HG03439 (cell line): ENCODE results near the gene EDN1.

Experiments
- ATAC-seq: cut with Tn5 transposase; IDR thresholded peaks from one replicate; pipeline ENCODE4 v1.9.1; 2021; ENCODE audit warnings: mild to moderate bottlenecking, moderate library complexity; ENCODE audit not compliant: unreplicated experiment

Gene EDN1

GRCh38 chr6:12269110-12269509 is 21.1 kb upstream of the EDN1 start:
- no peak for ATAC-seq

GRCh38 chr6:12270551-12271230 is 19.5 kb upstream of the EDN1 start:
- ATAC-seq: no peak

- ATAC-seq: no peak
Observed at GRCh38 chr6:12271594-12271993, 18.6 kb upstream of the EDN1 start.

GRCh38 chr6:12271997-12272396 is 18.2 kb upstream of the EDN1 start:
- ATAC-seq: no peak

DNA sequence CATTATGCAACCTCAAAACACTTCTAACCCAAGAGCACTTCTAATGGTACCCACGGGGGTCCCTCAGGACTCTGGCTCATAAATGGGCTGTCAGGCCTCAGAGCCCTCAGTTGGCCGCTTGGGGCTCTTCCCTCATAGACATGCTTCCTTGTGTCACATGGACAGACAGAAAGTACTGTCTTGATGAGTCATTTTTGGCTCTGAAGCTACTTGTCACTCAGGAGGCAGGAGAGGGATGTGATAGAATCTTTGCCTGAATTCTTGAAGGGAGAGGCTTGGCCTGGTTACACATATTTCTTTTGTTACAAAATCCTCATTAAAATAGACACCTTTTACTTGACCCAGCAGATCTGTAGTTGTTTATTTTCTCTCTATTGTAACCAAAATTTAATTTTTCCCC is 15.1 kb upstream of the EDN1 start:
- no peak for ATAC-seq

DNA sequence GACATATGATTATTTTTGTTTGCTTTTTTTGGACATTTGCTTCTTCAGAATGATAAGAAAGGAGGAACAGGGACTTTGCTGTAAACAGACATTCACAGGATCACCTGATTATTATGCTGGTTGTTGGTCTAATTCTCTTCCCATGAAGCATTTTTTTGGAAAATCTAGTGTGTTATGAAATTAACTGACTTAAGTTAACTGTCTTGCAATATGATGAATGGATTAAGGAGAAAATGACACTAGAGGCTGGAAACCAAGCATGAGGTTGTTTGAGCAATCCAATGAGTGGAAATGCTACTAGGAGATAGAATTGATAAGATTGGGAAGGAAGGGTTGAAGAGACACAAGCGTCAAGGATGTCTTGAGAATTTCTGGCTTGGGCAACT is 13.2 kb upstream of the EDN1 start:
- no peak for ATAC-seq

DNA sequence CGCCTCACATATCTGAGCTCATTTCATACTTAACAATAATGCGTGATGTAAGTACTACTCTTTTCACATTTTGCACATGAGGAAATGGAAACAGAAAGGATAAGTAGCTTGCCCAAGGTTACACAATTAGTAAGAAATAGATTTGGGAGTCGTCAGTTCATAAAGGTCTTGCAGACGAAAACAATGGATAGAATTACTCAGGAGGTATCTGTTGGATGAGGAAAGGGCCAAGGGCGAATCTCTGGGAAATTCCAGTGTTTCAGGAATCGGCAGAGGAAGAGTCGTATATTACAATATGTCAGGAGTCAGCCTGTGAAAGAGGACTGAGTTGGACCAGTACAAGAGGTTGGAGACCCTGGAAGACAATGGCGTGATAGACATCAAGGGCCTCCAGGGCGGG is 12.8 kb upstream of the EDN1 start:
- ATAC-seq: no peak

DNA sequence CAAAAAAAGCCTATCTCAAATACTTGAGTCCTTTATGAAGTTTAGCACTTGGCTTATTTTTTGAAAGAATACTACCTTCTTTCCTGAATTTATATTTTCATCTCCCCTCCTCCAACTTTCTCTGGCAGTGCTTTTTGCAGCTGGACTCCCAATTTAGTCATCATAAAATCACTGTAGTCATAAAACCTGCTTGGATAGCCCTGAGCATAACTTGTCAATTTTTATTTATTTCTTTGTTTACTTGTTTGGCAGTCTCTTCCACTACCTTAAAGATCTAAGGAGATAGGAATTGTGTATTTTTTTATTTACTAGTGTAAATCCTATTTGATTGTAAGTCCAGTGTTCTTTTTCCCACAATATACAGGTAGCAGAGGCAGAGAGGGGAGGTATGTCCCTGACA is 11.2 kb upstream of the EDN1 start:
- ATAC-seq: no peak

DNA sequence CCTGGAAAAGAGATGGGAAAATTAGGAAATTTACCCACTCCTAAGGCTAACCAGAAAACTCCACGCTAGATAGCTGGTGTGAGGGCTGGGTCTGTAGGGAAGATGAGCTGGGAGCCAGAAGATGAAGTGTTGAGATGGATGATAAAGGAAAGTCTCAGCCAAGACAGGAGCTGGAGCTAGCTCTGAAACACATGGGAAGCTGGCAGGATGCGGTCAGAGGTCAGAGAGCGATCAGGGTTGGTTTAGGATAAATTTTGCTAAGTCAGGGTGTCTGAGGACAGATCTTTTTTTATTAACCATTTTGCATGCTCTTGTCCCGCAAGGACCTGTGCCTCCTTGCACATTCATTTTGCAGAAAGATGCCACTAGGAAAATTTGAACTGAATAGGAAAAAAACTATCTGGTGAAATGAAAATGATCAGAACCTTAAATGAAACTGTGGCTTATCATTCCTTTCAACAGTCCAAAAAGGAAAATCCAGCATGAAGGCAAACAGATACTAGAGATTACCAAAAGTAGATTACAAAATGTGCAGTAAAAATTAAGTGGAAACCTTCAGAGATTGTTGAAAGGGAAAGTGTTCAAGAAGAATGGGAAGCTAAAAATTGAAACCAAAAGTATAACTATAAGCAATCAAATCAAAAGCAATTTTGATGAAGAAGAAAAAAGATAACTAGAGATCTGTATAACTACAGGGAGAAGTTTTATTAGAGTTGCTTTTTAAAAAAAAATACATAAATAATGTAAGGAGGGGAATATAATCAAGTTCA is 10.7 kb upstream of the EDN1 start:
- no peak for ATAC-seq

DNA sequence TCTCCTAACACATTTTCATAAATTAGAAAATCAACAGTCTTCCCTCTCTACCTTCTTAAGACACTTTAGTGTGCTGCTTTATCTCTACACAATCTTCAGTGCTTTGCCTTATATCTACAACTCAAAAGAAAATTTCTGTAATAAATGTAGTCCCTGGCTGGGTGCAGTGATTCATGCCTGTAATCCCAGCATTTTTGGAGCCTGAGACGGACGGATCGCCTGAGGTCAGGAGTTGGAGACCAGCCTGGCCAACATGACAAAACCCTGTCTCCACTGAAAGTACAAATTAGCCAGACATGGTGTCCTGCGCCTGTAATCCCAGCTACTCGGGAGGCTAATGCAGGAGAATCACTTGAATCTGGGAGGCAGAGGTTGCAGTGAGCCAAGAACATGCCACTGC is 9.7 kb upstream of the EDN1 start:
- ATAC-seq: no peak

DNA sequence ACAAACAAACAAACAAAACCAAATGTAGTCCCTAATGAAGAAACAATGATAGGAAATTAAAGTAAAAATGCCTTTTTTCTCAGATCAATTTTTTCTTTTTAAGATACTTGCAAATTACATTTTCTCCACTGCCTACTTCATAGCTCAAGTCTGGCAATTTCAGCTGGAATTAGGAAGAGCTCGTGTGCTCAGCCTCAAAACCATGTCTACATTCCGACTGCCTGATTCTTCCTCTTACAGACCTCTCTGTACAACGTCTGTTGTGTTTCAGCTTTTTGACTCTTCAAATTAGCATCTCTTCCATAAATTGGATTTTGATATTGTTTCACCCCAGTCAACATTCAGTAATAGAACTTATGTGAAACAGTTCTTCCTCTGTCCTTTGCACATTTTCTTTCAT is 9.3 kb upstream of the EDN1 start:
- no peak for ATAC-seq

GRCh38 chr6:12283904-12284303 is 6.3 kb upstream of the EDN1 start:
- ATAC-seq: no peak

- no peak for ATAC-seq
Observed at GRCh38 chr6:12286373-12287110, 3.6 kb upstream of the EDN1 start.

- no peak for ATAC-seq
Observed at GRCh38 chr6:12288211-12288618, 1.9 kb upstream of the EDN1 start.

DNA sequence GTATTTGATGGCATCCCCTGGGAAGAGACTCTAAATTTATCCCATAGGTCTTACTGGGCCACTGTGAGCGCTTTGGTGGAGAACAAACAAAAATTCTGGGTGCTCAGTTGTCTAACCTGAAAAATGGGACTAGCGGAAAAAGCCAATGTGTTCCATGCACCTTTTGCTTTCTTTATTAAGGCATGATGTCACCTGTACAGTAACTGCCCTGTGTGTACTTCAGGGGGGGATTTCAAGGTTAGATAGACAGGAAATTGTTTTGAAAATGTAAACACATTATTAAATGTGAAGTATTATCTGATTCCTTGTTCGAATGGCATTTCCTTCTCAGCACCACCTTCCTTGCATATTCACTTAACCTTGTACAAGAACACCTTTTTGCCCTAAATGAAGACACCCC is 1.2 kb upstream of the EDN1 start:
- ATAC-seq: no peak

DNA sequence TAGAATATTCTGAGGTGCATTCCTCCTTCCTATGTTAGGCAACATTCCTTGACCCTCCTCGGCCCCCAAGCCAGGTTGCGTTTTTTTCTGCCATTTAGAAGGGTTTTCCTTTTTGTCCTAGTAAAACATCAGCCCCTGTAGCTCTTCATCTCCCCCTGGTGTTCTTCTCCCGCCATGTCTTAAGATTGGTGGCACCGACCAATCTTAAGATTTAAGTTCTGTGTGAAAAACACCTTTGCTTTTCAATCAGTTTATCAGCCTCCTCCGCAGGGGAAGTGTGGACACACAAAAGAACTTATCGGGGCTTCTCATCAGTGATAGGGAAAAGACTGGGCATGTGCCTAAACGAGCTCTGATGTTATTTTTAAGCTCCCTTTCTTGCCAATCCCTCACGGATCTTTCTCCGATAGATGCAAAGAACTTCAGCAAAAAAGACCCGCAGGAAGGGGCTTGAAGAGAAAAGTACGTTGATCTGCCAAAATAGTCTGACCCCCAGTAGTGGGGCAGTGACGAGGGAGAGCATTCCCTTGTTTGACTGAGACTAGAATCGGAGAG is 719 bp upstream of the EDN1 start:
- no peak for ATAC-seq

GRCh38 chr6:12291071-12291838 is 1.1 kb downstream of the EDN1 start:
- no peak for ATAC-seq

DNA sequence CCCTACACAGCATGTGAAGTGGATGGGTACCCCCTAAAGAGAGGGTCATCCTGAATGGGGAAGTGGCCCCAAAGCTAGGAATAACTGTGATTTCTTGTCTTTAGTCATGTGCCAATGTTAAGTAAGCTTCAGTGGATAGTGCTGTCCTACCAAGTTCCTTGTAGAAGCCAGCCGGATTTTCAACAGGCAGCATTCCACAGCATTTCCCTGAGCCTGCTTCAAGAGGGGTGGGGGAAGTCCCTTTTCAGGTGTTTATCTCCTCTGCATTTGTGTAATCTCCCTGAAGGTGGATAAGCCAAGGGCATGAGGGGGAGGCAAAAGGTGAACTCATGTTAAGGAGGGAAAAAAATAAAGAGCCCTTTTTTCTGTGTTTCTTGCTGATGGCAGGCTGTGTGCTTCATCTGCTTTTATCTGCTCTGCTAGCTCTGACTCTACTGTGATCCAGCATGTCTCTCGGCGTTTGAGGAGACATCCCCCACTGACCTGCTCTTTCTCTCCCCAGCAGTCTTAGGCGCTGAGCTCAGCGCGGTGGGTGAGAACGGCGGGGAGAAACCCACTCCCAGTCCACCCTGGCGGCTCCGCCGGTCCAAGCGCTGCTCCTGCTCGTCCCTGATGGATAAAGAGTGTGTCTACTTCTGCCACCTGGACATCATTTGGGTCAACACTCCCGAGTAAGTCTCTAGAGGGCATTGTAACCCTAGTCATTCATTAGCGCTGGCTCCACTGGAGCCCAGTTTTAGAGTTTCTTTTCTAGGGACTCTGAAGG is 1.9 kb downstream of the EDN1 start:
- no peak for ATAC-seq

- ATAC-seq: no peak
Observed at GRCh38 chr6:12293235-12293930, 3.2 kb downstream of the EDN1 start.
